Brain microvascular endothelial cell (primary cell): Measurements from ENCODE around the gene ZBTB8B.

ENCODE experiments used
- DNase-seq: peaks from one replicate; pipeline ENCODE4 v3.0.0-alpha.2; 2020
- H3K27ac ChIP-seq: fragments of 250-450 bp; sonication (Bioruptor Pico); 2 replicates; pipeline ENCODE4 v1.5.1; 2020; ENCODE audit warnings: mild to moderate bottlenecking, moderate library complexity
- H3K27me3 ChIP-seq: fragments of 250-450 bp; sonication (Bioruptor Pico); replicated peaks from 2 replicates; pipeline ENCODE4 v1.5.1; 2020; ENCODE audit warnings: mild to moderate bottlenecking
- H3K36me3 ChIP-seq: fragments of 250-450 bp; sonication (Bioruptor Pico); replicated peaks from 2 replicates; pipeline ENCODE4 v1.5.1; 2020; ENCODE audit warnings: mild to moderate bottlenecking
- H3K4me3 ChIP-seq: 2 replicates; pipeline ENCODE4 v1.5.1; 2011; ENCODE audit warnings: low read depth, mild to moderate bottlenecking, control low read depth, low read length, moderate library complexity
- CTCF ChIP-seq: IDR thresholded peaks from 2 replicates; pipeline ENCODE4 v1.5.1; 2011; ENCODE audit warnings: low read depth, mild to moderate bottlenecking, moderate library complexity, low read length, control low read depth, inconsistent platforms; ENCODE audit errors: missing control alignments
- in situ Hi-C: cut with HindIII; loops from 2 replicates; pipeline ENCODE4 v1.10.0; 2017; ENCODE audit warnings: low sequenced_read_pairs, low pct_ligation_motif_present

Gene ZBTB8B

DNA sequence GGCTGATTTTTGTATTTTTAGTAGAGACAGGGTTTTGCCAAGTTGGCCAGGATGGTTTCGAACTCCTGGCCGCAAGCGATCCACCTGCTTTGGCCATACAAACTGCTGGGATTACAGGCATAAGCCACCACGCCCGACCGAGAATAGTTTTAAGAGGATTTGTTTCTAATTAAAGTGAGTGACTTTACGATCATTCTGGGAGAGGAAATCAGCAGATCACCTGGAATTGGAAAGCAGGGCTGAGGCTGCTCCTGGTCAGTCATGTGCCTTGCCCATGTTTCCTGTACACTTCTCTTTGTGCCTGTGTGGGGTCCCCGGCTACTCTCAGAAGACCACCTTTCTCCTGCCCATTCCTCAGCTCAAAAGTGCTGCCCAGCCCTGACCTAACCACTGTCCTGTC, 33.9 kb downstream of the ZBTB8B start:
- no peak overlapping the region for H3K27ac ChIP-seq
- H3K4me3 ChIP-seq, result no peak overlapping the region
- DNase-seq, result no peak
- no peaks in the 10 kb centered on the region for H3K27me3 ChIP-seq
- TF ChIP-seq CTCF, result no peak
- in situ Hi-C loops, result no loop called here
- no peaks in the 10 kb centered on the region for H3K36me3 ChIP-seq

- Histone ChIP-seq H3K27me3 (no peaks in the 10 kb centered on the region), H3K27ac (peak overlapping the region; percentile 58), H3K36me3 (no peaks in the 10 kb centered on the region), H3K4me3 (peak overlapping the region; percentile 61)
- DNase-seq, result no peak
- no peak for TF ChIP-seq CTCF
- in situ Hi-C loops, result no loop called here
Measured at GRCh38 chr1:32500387-32501209, 35.7 kb downstream of the ZBTB8B start.

GRCh38 chr1:32501865-32502264, 37.0 kb downstream of the ZBTB8B start:
- Histone ChIP-seq H3K27me3 (no peaks in the 10 kb centered on the region), H3K4me3 (no peak overlapping the region), H3K27ac (no peak overlapping the region), H3K36me3 (no peaks in the 10 kb centered on the region)
- no peak for DNase-seq
- TF ChIP-seq CTCF, result no peak
- in situ Hi-C loops, result no loop called here

- in situ Hi-C loops, result no loop called here
- no peak overlapping the region for H3K4me3 ChIP-seq
- TF ChIP-seq CTCF, result no peak
- no peak for DNase-seq
- H3K27me3 ChIP-seq, result no peaks in the 10 kb centered on the region
- H3K27ac ChIP-seq, result no peak overlapping the region
- no peaks in the 10 kb centered on the region for H3K36me3 ChIP-seq
Measured at GRCh38 chr1:32503153-32503552, 38.3 kb downstream of the ZBTB8B start.

GRCh38 chr1:32507021-32507420, 42.1 kb downstream of the ZBTB8B start:
- Histone ChIP-seq H3K36me3 (no peaks in the 10 kb centered on the region), H3K4me3 (no peak overlapping the region), H3K27ac (no peak overlapping the region), H3K27me3 (no peaks in the 10 kb centered on the region)
- TF ChIP-seq CTCF, result no peak
- in situ Hi-C loops, result no loop called here
- DNase-seq, result no peak

DNA sequence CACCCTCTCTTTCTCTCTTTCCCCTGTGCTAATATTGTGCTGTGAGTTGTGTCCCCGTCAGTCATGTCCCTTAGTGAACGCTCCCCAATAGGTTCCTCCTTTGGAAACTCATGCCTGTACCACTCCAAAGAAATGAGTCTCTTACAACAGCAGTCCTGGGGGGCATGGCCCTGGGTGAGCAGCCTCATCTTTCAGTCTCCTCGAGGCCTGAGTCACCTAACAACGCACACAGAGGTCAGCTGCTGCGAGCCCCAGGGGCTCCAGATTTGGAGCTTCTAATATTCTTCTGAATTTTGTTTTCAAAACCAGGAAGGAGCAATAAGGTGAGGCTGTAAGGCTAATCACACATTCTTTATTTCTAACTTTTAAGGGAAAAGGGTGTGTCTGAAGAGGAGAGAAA, 43.9 kb downstream of the ZBTB8B start:
- no peak overlapping the region for H3K4me3 ChIP-seq
- H3K27me3 ChIP-seq, result no peaks in the 10 kb centered on the region
- H3K36me3 ChIP-seq, result no peaks in the 10 kb centered on the region
- TF ChIP-seq CTCF, result no peak
- H3K27ac ChIP-seq, result no peak overlapping the region
- DNase-seq, result no peak
- in situ Hi-C loops, result no loop called here
